ENCODE results near the gene KRTDAP.

Gene KRTDAP

GRCh38 chr19:35512831-35513627, 22.8 kb upstream of the KRTDAP start:
- DNase-seq = no peak

- no peak for DNase-seq
These were observed 21.1 kb upstream of the KRTDAP start for GRCh38 chr19:35511337-35511736.

GRCh38 chr19:35510626-35510964, 20.3 kb upstream of the KRTDAP start:
- no peak for DNase-seq

- peak; percentile 74 for DNase-seq
These were observed 19.8 kb upstream of the KRTDAP start for GRCh38 chr19:35509861-35510625.

GRCh38 chr19:35509018-35509652, 18.9 kb upstream of the KRTDAP start:
- DNase-seq = peak; percentile 39

GRCh38 chr19:35508129-35508528, 17.9 kb upstream of the KRTDAP start:
- no peak for DNase-seq

- no peak for DNase-seq
These were observed 17.3 kb upstream of the KRTDAP start for GRCh38 chr19:35507561-35507960.

- DNase-seq = no peak
These were observed 15.7 kb upstream of the KRTDAP start for GRCh38 chr19:35506011-35506410.

GRCh38 chr19:35502751-35503150, 12.5 kb upstream of the KRTDAP start:
- DNase-seq = no peak

- no peak for DNase-seq
These were observed 11.4 kb upstream of the KRTDAP start for GRCh38 chr19:35501684-35502083.

- DNase-seq = no peak
These were observed 10.3 kb upstream of the KRTDAP start for GRCh38 chr19:35500611-35501010.

GRCh38 chr19:35498984-35499527, 8.8 kb upstream of the KRTDAP start:
- no peak for DNase-seq

GRCh38 chr19:35498220-35498619, 8.0 kb upstream of the KRTDAP start:
- no peak for DNase-seq

GRCh38 chr19:35497406-35497805, 7.1 kb upstream of the KRTDAP start:
- no peak for DNase-seq

GRCh38 chr19:35495107-35496064, 5.1 kb upstream of the KRTDAP start:
- peak; percentile 83 for DNase-seq

GRCh38 chr19:35493971-35494370, 3.7 kb upstream of the KRTDAP start:
- DNase-seq = no peak

- no peak for DNase-seq
These were observed 1.6 kb upstream of the KRTDAP start for GRCh38 chr19:35491836-35492360.

GRCh38 chr19:35488677-35489076, 1.6 kb downstream of the KRTDAP start:
- no peak for DNase-seq

- DNase-seq = no peak
These were observed 2.5 kb downstream of the KRTDAP start for GRCh38 chr19:35487656-35488182.

- DNase-seq = no peak
These were observed 4.0 kb downstream of the KRTDAP start for GRCh38 chr19:35486268-35486708.

GRCh38 chr19:35484252-35485036, 5.8 kb downstream of the KRTDAP start:
- no peak for DNase-seq

Data from activated naive CD4-positive, alpha-beta T cell treated with anti-CD3 and anti-CD28 coated beads, Interleukin-2, amount 50 U/mL, for 16 hours (primary cell).